GM23248 (cell line): ENCODE results near the gene CASZ1.

Source experiments
- EZH2 ChIP-seq: fragments of 200-600 bp; sonication (generic); IDR thresholded peaks from 2 replicates; pipeline ENCODE4 v1.6.1; 2018; ENCODE audit warnings: antibody characterized with exemption, mild to moderate bottlenecking; ENCODE audit not compliant: insufficient read depth, poor library complexity, severe bottlenecking
- EZH2phosphoT487 ChIP-seq: fragments of 200-600 bp; sonication (generic); IDR thresholded peaks from 2 replicates; pipeline ENCODE4 v1.6.1; 2018; ENCODE audit warnings: antibody characterized with exemption, moderate library complexity, mild to moderate bottlenecking, low read depth; ENCODE audit not compliant: insufficient read depth

DNA sequence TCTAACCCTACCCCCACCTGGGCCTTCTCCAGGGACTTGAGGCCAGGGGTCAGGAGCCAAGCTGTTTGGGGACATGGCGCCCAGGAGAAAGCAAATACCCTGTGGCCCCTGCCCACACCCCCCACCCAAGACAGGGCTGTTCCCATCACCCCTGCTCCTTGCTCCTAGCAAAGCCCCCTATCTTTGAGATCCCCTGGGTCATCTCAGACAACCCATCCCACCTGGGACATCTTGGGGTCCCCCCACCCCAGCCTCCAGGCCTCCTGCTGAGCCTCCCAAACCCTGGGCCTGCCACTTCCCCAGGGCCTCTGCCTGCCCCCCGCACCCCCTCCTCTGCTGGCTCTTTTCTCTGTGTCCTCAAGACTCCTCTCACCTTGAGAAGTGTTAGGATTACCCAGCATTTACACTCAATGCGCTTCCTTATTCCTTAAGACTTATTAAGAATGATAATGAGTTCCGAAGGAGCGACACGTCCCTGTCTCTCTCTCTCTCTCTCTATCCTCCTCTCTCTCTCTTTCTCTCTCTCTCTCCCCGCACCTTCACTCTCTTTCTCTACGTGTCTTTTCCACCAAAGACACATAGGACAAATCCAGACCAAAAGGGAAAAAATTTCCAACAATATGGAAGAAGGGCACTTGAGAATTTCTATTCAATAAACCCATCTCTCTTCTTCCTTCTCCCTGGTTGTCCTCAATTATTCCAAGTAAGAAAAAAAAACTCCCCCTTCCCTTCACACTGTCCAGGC is 7.2 kb downstream of the CASZ1 start:
- no peak for TF ChIP-seq EZH2
- TF ChIP-seq EZH2phosphoT487 = no peak
